Iris pigment epithelial cell (primary cell): ENCODE results near the gene MTHFD2.
"Not testable (repeated sequence)": the region's sequence is repeated elsewhere in the genome, so short reads cannot be mapped to it uniquely, and the experiment has no call there.

Source experiments
- DNase-seq: peaks from one replicate; pipeline ENCODE4 v3.0.0-alpha.2; 2011; ENCODE audit warnings: low read depth

Gene MTHFD2

GRCh38 chr2:74198023-74198460 is 373 bp upstream of the MTHFD2 start:
- DNase-seq = no peak

GRCh38 chr2:74199275-74199701 is 873 bp downstream of the MTHFD2 start:
- DNase-seq = peak; percentile 63

GRCh38 chr2:74199871-74200305 is 1.5 kb downstream of the MTHFD2 start:
- DNase-seq = peak; percentile 22

- DNase-seq = no peak
Measured at GRCh38 chr2:74201196-74201595, 2.8 kb downstream of the MTHFD2 start.

GRCh38 chr2:74201596-74201995 is 3.2 kb downstream of the MTHFD2 start:
- DNase-seq = peak; percentile 54

GRCh38 chr2:74204436-74204835 is 6.0 kb downstream of the MTHFD2 start:
- no peak for DNase-seq

- no peak for DNase-seq
Measured at GRCh38 chr2:74205113-74205512, 6.7 kb downstream of the MTHFD2 start.

GRCh38 chr2:74205596-74205995 is 7.2 kb downstream of the MTHFD2 start:
- DNase-seq = peak; percentile 11

GRCh38 chr2:74206180-74206688 is 7.8 kb downstream of the MTHFD2 start:
- peak; percentile 91 for DNase-seq

GRCh38 chr2:74212702-74213410 is 14.4 kb downstream of the MTHFD2 start:
- no peak for DNase-seq

- DNase-seq = not testable (repeated sequence)
Measured at GRCh38 chr2:74215771-74216170, 17.4 kb downstream of the MTHFD2 start.

GRCh38 chr2:74216642-74217041 is 18.2 kb downstream of the MTHFD2 start:
- no peak for DNase-seq

GRCh38 chr2:74219846-74220486 is 21.6 kb downstream of the MTHFD2 start:
- DNase-seq = no peak

GRCh38 chr2:74221091-74221490 is 22.7 kb downstream of the MTHFD2 start:
- DNase-seq = peak; percentile 58

GRCh38 chr2:74221604-74222299 is 23.3 kb downstream of the MTHFD2 start:
- DNase-seq = no peak

GRCh38 chr2:74222300-74222650 is 23.9 kb downstream of the MTHFD2 start:
- DNase-seq = no peak

GRCh38 chr2:74223941-74224770 is 25.7 kb downstream of the MTHFD2 start:
- DNase-seq = peak; percentile 10

GRCh38 chr2:74225698-74226459 is 27.5 kb downstream of the MTHFD2 start:
- no peak for DNase-seq

GRCh38 chr2:74226648-74227213 is 28.3 kb downstream of the MTHFD2 start:
- no peak for DNase-seq

- DNase-seq = no peak
Measured at GRCh38 chr2:74227646-74228045, 29.2 kb downstream of the MTHFD2 start.

GRCh38 chr2:74228772-74229171 is 30.4 kb downstream of the MTHFD2 start:
- no peak for DNase-seq
